Measurements from ENCODE around the gene ROBO1.
"Not testable (repeated sequence)": the region's sequence is repeated elsewhere in the genome, so short reads cannot be mapped to it uniquely, and the experiment has no call there.

The ROBO1 gene

GRCh38 chr3:79314962-79315361 is 452.8 kb downstream of the ROBO1 start:
- no peak for TF ChIP-seq CTCF (IDR thresholded peaks at IDR 0.05; ENCODE audit: low read depth, low read length)
- no peak overlapping the region for H3K4me3 ChIP-seq (ENCODE audit: low read depth, low read length)

GRCh38 chr3:79314544-79314943 is 453.3 kb downstream of the ROBO1 start:
- no peak overlapping the region for H3K4me3 ChIP-seq (ENCODE audit: low read depth, low read length)
- no peak for TF ChIP-seq CTCF (IDR thresholded peaks at IDR 0.05; ENCODE audit: low read depth, low read length)

GRCh38 chr3:79310016-79310415 is 457.8 kb downstream of the ROBO1 start:
- no peak overlapping the region for H3K4me3 ChIP-seq (ENCODE audit: low read depth, low read length)
- TF ChIP-seq CTCF (IDR thresholded peaks at IDR 0.05; ENCODE audit: low read depth, low read length), result no peak

GRCh38 chr3:79306934-79307570 is 460.7 kb downstream of the ROBO1 start:
- H3K4me3 ChIP-seq (ENCODE audit: low read depth, low read length), result no peak overlapping the region
- TF ChIP-seq CTCF (IDR thresholded peaks at IDR 0.05; ENCODE audit: low read depth, low read length), result no peak

GRCh38 chr3:79299949-79300635 is 467.7 kb downstream of the ROBO1 start:
- H3K4me3 ChIP-seq (ENCODE audit: low read depth, low read length), result not testable (repeated sequence)

- H3K4me3 ChIP-seq (ENCODE audit: low read depth, low read length), result no peak overlapping the region
- TF ChIP-seq CTCF (IDR thresholded peaks at IDR 0.05; ENCODE audit: low read depth, low read length), result no peak
These were observed 470.4 kb downstream of the ROBO1 start for GRCh38 chr3:79297245-79297960.

- no peak for TF ChIP-seq CTCF (IDR thresholded peaks at IDR 0.05; ENCODE audit: low read depth, low read length)
- H3K4me3 ChIP-seq (ENCODE audit: low read depth, low read length), result no peak overlapping the region
These were observed 480.9 kb downstream of the ROBO1 start for GRCh38 chr3:79286882-79287281.
